ENCODE results near the gene HMGCS2.
A peak's percentile ranks its signal among the peaks of the same experiment; 100 is the strongest.

Gene HMGCS2

DNA sequence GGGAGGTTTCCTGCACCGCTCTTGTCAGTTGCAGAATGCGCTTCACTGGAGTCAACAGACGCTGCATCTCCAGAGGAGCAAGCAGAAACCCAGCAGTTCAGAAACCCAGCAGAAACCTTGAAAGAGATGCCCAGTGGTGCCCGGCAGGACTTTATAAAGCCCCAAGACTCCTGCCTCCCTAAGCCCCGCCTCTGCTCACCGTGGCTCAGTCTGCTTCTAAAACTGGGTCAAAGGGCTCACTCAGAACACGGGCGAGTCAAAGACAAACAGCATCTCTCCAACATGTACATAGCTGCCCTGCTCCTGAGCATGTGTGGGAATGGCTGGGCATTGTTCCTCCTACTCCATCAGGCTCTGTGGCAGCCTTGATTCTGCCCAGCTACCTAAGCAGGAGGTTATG is at the start of gene HMGCS2:
HMGCS2 (minus strand) TSS at position 128 of the 400 bp plus-strand sequence; CDS start at position 67, 61 bp downstream.
- no peak for DNase-seq (ENCODE audit: low spot score)

DNA sequence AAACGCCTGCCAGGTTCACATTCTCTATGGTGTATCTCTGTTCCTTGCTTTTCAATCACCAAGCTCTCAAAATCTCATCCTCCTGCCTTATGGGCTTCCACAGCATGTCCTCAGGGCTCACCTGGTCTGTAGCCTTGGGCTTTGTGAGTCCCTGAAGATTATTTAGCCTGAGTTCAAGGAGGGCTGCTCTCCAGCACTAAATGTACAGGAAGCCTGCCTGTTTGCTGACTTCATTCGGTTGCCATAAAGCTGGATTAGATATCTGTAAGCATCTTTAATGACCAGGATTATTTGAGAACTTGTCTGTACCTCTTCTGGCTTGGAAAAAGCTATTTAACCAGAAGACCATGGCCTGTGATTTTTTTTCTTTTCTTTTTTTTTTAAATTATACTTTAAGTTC is 49.5 kb upstream of the HMGCS2 start:
- DNase-seq (ENCODE audit: low spot score), result no peak

DNA sequence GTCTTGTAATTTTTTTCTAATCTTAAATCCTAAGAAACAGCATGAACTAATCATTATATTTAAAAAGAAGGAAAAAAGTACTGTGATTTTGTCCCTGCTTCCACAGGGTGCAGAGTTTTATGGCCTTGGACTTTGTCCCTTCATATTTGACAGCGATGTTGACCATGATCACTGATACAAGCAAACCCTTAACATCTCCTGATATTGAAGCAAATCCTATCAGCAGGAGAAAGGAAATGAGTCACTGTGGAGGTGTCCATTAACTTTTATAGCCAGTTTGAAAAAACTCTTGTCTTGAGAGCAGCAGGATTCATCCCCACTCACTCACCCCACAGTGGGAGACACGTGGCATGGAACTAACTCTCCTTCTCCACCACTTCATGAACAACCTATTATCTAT is 47.7 kb upstream of the HMGCS2 start:
- no peak for DNase-seq (ENCODE audit: low spot score)

DNA sequence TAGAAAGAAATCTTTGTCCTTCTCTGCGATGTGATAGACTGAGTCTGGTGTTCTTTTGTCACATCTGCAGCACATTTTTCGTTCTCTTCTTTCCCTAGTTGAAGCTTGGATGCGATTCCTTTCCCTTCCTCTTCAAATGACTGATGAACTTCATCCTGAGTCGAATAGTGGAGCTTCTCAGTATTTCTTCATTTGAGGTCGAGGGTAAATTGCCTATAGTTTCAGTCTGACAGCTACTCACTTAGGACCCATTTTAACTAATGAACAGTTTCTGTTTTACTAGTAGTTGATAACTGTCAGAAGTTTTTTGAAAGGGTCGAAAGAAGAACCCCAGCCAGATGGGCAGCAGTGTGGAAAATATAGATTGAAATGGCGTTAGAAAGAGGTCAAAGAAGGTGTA is 47.2 kb upstream of the HMGCS2 start:
- DNase-seq (ENCODE audit: low spot score), result no peak

DNA sequence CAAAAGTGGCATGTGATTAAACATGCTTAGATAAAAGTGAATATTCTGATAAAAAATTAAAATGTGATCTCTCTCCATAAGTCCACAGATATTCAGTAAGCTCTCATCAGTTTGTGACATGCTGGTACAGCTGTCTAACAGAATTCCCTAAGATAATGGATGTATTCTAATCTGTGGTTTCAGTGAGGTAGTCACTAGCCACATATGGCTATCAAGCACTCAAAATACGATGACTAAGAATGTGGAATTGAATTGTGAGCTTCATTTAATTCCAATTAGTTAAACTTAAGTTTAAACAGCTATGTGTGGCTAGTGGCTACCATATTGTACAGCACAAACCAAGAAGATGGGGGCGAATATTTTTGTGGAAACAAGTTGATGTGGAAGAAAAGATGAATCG is 46.7 kb upstream of the HMGCS2 start:
- DNase-seq (ENCODE audit: low spot score), result no peak

DNA sequence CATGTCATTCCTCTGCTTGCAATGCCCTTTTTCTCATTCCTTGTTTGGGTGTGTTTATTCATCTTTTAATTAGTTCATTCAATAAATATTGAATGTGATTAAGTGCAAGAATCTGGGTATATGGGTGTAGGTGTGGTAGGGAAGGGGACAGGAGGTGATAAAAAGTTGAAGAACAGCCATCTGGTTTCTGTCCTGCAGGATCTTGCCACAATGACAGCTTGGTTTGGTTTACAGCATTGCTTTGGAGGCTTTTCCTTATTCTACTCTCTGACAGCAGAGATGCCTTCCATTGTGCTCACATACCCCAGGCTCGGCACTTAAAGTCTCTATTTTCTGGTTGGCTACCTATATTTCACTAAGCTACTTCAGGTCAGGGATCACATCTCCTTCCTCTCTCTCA is 45.6 kb upstream of the HMGCS2 start:
- no peak for DNase-seq (ENCODE audit: low spot score)

DNA sequence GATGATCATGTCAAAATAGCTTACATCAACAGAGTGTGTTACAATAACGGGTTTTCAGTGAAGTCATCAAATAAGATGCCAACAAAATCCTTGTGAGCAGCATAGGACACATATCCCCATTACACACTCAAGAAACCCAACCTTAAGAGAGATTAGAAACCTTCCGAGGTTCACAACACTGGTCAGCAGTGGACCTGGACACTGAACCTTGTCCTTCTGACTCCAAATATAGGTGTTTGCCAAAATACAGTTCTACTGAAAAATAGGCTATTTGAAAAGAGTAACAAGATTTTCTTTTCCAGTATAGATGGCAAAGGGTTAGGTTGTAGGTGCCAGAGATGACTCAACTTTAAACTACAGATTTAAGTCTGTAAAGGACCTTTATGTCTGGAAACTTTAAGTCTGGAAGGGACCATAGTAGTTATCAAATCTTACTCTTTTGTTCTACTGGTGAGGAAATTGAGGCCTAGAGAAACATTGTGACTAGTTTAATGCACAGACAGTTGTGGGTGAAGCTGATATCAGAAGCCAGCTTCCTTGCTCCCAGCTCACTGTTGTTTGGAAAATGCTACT is 43.4 kb upstream of the HMGCS2 start:
- no peak for DNase-seq (ENCODE audit: low spot score)

DNA sequence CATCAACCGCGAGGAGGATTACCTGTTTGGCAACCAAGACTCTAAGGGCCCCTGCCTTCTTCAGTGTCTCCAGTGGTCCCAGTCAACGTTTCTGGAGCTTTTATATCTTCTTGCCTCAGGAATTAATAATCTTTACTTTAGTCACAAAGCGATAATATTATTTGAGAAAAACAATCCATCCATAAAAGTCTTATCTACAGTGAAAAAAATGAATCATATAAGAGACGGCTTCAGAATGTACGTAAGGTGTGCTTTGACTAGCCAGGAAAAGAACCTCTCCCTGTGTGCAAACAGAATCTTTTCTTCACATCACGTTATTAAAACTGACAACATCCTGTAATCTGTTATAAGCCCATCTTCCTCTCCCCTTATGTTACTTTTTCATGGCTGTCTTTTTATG is 42.7 kb upstream of the HMGCS2 start, which contains the start of gene REG4:
REG4 (minus strand) TSS at position 74 of the 400 bp plus-strand sequence. CDS start 2,691 bp downstream, outside the sequence.
- no peak for DNase-seq (ENCODE audit: low spot score)

DNA sequence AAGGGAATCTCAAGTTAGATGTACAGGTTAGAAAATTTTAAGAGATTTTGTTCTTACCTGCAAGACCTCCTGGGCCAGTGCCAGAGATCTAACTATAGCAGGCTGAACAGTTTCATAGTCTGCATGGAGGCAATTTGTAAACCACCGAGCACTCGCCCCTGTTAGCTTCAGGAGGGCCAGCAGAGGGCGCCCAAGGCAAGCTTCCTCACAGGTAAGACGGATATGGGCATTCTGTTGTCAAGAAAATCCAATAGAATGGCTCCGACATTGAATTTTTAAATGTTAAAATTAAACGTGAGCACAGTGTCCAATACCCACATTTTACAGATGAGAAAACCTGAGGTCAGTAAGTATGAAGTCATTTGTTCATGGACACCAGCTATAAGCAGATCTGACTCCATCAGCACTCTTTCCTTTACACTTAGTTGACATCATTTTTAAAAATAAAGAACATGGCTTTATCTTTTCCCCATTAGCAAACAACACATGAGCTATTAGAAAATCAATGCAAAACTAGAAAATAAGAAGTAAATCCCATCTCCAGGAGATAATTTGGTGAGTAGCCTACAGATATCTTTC is 40.4 kb upstream of the HMGCS2 start:
- peak; percentile 75 for DNase-seq (ENCODE audit: low spot score)

DNA sequence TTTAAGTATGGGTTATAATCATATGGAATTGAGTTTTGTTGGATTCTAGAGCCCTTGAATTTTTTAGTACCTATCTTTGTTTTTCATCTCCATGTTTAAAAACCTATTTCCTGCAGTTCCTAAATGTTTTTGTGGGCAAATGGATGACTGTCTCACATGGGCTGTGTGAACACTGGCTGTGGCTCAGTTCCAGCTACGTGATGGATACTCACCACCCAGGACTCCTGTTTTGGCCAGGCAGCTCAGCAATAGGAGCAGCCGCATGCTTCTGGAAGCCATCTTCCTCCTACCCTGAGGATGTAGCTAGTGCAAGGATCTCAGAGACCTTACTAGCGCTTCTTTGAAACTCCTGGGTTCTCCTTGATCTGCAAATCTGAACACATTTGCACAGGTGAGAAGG is 39.8 kb upstream of the HMGCS2 start:
- DNase-seq (ENCODE audit: low spot score), result no peak

DNA sequence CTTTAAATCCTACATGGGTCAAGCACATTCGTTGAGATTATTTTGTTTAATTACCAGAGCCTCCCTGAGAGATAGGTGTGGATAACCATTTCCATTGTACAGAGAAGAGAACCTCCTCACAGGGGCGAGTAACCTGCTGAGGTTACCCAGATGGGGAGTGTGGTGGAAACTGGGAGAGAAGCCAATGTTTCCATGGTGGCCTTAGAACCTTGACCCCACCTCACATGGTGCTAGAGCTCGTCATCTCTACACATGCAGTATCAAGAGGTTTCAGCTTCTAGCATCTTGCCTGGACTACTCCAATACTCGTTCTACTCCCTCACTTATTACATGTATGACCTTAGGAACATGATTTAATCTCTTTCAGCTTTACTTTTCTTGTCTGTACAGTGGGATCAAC is 37.8 kb upstream of the HMGCS2 start:
- DNase-seq (ENCODE audit: low spot score), result no peak

DNA sequence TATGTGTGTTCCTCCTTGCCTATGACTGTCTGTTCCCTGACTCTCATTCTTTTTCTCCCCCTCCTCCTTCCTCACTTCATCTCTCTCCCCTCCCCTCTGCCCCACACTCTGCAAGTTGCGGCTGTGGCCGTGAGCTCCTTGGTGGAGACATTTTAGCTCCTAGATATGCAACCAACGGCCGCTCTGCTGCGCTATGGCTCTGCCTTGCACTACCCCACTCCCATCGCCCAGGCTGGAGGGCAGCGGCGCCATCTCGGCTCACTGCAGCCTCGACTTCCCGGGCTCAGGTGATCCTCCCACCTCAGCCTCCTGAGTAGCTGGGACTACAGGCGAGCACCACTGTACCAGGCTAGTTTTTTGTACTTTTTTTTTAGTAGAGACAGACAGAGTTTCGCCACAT is 37.0 kb upstream of the HMGCS2 start:
- no peak for DNase-seq (ENCODE audit: low spot score)

DNA sequence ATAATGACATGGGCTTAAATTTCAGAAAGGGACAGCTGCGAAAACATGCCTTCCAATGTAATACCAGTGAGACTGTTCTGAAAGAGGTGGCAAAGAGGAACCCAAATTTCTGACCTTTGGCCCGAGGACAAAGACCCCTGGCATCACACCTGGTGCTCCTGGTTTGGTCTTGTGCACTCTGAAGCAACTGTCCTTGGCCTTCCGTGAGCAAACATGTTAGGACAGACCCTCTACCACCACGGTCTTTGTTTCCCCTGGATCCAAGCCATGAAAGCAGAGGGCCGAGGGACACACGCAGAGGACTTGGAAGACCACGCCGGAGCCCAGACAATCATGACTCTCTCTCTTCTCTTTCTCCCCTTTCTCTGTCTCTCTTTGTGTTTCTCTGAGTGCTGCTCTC is 36.5 kb upstream of the HMGCS2 start:
- DNase-seq (ENCODE audit: low spot score), result no peak

DNA sequence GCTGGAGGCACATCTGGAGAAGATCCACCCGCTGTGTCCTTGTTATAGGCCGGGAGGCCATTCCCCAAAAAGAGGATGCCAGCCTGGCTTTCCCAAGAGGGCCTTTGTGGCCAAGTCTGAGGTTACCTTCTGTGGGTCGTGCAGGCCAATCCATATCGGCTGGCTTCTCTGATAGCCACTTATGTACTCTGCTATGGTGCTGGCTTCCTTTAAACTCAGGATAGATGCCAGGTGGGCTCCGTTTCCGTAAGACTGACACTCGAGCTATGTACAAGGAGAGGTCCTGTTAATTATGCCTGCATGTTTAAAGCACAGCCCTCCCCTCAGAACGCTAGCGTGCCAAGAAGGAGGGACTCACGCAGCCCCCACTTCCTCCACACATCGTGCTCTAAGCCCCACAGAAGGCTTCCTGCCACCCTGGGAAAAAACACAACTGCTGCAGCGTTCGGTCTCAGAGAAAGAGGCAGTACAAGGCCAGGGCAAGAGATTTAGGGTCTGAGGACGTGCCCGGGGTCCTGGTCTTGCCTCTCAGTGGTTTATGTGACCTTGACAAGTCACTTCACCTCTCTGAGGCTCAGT is 31.0 kb upstream of the HMGCS2 start:
- no peak for DNase-seq (ENCODE audit: low spot score)

DNA sequence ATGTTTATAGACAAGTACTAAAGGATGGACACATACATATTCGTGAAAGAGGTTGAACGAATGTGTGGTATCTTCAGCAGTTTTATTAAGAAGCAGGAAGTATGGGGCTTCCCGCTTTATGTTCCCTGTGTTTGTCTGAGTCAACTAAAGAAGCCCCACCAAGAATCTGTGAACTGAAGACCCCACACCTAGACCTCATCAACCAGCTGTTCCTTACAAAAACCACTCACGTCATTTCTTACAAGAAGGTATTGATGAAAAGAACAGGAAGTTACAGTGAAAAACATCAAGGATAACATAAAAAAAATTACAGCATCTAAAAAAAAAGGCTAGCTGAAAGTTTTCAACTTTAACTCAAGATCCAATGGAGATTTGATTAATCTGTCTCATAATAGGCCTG is 30.3 kb upstream of the HMGCS2 start:
- DNase-seq (ENCODE audit: low spot score), result no peak

DNA sequence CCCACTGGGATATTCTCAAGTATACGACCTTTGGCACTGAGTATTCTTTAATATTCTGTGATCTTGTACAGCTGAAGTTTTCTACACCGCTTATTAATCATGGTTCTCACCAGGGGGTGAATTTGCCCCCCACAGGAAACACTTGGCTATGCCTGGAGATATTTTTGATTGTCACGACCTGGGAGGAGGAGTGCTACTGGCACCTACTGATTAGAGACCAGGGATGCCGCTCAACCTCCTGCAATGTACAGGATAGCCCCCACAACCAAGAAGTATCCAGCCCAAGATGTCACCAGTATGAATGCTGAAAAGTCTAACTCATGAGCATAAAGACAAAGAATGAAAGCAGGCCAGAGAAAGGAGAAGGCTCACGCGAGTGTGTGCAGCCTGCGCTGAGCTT is 28.9 kb upstream of the HMGCS2 start:
- no peak for DNase-seq (ENCODE audit: low spot score)

DNA sequence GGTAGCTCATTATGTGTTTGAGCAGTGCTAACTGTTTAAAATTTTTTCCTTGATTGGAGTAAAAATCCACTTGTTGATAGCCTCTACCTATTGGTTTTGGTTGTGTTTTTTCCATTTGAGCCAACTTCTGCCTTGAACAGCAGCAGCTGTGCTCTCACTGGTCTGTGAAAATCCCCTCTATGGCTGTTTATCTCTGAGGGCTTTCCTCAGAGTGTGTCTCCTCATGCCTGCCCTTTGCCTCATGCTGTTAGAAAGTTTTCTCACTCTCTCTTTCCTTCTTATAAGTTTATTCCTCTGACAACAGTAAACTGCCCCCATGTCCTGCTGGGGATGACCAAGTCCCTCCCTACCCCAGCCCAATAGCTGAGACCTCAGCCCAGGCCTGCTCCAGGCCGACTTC is 28.5 kb upstream of the HMGCS2 start:
- no peak for DNase-seq (ENCODE audit: low spot score)

DNA sequence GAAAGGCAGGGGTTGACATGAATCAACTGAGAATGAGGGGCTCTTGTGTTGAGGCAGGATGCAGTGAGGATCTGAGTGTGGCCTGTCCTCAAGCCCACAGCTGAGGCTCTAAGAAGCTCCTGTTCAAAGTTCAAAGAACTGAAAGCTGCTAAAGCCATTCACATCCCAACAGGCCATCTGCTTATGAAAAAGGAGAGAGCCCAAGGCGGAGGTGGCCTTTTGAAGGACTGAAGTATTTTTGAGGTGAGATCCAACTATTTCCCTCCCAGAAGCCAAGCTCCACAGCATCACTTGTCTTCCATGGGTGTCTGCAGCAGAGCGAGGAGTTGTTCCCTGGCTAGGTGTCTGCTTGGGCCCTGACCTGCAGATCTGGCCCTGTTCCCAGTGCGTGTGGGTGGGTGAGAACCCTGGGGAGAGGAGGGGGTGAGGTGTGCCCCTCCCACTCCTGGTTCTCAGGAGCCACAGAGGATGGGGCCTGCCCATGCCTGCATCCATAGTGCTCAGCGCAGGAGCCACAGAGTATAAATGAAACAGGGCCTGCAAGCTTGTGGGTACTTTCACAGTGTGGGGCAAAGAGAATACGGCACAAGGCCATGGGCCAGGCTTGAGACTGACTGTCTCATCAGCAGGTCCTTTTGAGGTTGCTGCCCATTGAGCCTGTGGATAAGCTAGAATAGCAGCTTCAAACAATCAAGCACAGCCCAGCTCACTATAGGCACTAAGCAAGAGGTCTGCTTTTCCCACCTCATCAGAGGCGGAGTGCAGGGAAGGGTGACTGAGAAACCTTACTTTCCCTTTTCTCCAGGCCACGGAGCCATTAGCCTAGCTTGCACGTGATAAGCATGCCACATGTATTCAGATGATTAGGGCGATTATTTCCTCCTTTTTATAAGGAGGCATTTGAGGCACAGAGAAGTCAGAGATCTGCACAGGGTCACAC is 26.8 kb upstream of the HMGCS2 start:
- DNase-seq (ENCODE audit: low spot score), result no peak

DNA sequence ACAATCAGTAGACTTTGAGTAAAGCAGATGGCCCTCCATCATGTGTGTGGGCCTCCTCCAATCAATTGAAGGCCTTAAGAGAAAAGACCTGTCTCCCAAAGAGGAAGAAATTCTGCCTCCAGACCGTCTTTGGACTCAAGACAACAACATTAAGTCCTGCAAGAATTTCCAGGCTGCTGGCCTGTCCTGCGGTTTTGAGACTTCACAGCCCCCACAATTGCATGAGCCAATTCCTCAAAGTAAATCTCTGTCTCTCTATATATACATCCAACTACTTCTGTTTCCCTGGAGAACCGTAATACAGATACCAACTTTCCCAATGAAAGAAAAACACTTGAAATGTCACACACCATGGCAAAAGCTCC is 26.2 kb upstream of the HMGCS2 start:
- no peak for DNase-seq (ENCODE audit: low spot score)

DNA sequence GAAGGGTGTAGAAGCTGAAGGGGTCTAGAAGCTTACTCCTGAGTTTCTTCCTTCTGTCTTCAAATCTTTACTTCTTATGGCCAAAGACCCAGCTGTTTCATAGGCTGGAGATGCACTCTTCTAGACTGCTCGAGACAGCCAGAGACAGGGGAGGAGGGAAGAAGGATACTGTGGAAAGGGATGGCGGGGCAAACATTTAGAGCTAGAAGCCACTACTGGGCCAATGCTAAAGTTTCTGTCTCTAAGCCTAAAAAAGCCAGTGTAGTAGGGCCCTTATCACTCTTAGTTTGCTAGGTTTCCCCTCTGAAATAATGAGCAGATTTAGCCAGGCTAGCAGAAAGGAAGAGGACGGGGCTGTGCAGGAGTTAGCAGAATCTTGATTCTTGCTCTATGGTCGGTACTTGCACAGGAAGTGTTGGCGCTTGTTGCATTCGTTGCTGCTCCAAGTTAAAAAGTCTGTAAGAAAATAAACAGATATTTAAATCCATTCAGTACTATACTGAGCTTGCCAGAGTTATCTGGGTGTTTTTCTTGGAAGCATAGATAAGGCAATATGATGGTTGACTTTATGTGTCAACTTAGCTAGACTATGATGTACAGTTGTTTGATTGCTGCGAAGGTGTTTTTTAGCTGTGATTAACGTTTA is 25.6 kb upstream of the HMGCS2 start:
- no peak for DNase-seq (ENCODE audit: low spot score)

DNA sequence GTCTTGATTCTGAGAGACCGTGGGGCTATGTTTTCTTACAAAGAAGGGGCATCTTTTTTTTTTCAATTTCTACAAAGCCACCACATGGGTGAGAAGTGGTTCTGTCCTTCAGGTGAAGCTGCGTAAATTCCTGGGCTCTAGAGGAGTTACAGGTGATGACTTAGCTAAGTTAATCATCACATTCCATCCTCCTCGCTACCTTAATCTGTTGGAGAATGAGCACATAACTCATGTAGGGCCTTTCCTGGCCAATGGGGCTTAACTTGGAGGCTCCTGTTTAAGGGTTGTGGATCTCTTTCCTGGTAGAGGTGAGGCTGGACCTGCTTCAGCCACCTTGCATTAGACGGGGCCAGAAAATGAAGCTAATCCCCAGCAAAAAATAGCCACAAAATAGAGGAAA is 22.7 kb upstream of the HMGCS2 start:
- no peak for DNase-seq (ENCODE audit: low spot score)

DNA sequence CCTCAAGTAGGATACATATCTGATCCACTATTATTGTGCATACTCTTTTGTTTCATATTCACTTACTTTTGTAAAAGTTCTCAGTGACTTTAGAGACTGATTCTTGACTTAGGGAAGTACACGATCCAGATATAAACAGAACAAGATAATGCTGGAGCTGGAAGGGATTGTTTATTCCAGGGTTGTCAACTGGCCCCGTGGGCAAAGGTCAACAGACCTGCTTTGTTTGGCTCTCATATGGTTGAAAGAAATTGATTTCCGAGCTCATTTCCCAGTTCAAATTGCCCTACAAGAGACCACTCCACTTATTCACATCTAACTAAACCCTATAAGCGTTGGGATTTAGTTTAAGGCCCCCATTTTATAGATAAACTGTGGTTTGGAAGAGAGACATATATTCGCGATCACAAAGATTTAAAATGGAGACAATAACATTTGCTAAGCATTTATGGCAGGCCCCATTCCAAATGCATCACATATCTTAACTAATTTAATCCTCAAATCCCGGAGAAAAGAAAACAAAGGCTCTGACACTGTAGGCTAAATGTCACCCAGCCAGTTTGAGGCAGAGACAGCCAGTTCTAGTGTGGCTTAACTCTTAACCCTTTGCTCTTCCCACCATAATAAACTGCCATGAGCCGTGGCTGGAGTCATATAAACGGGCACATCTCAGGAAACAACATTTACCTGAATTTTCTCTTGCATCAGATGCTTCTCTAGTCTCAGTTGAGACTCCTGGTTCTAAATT is 21.9 kb upstream of the HMGCS2 start:
- no peak for DNase-seq (ENCODE audit: low spot score)

Measured in globus pallidus (tissue), 1 donor.